Measurements from ENCODE around the gene WDR55. TPM values are rescaled to one million over a fixed set of nuclear protein-coding genes. Genes with fewer than 3 reads are reported as not detected.
A peak's percentile ranks its signal among the peaks of the same experiment; 100 is the strongest.

WDR55 gene
- total RNA-seq, 3 donors from 2014 or later (not counting 1 experiment from before 2014, with no cell fraction given), result 42.3 to 45.1 (median 43.3) TPM

DNA sequence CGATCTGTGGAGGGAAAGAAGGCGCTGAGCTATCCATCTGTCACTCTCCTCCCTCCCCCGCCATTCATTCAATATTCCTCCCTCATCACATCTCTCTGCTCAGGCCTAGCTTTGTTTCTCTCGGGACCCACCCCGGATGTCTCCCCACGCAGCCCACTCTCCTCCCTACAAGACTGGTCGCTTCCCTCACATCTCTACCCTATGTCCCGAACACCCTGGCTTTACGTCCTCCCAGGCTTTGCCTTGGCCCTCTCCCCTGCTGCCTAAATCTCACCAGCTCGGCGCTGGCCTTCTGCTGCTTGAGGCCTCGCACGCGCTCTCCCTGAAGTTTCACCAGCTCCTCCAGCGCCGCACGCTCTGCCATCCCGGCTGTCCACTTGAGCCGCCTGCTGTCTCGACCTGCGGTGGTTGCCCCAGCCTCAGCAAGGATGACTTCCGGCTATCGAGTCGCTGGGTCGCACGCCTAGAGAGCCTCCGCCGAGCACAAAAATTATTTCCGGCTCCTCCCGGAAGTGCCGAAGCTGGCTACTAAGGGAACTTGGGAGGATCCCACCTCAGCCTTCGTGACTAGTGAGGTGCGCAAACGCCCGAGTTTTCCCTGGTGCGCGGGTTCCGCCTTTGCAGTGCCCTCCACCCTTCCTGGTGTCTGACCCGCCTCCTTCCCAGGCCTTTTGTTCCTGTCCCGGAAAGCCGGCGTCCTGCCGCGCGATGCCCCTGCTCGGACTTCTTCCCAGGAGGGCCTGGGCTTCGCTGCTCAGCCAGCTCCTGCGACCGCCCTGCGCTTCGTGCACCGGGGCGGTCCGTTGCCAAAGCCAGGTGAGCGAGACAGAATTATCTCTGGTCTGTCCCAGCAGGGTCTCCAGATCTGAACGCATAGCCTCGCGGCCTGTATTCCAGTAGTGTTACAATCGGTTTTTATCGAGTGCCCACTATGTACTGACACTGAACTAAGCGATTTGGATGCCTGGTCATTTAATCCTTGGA lies 26.5 kb downstream of the WDR55 start, which contains the start of the genes HARS1 and HARS2:
HARS1 (minus strand) TSS at position 430 of the 984 bp plus-strand sequence; CDS start at position 364, 66 bp downstream.
HARS2 (plus strand) TSS at position 515 of the 984 bp plus-strand sequence; CDS start at position 709, 194 bp downstream.
- peak within 1 kb of the TSS; percentile 64 for H3K27ac ChIP-seq (ENCODE audit: low read length)
- Mint-ChIP-seq H3K27ac (peak within 1 kb of the TSS; percentile 92 to 94), H3K9me3 (no peaks in the 10 kb centered on the region), H3K4me1 (peaks cover 31 to 54% of the 10 kb centered on the region in 2 donors), H3K4me3 (peak within 1 kb of the TSS; percentile 100), H3K27me3 (ENCODE audit: low read depth in 2 of 2) (no peaks in the 10 kb centered on the region), H3K36me3 (peaks cover 10% of the 10 kb centered on the region)
- under 1% methylated on average over 61 of the region's 61 CpGs for WGBS (ENCODE audit: insufficient coverage)
- peaks cover 16% of the 10 kb centered on the region for H3K4me1 ChIP-seq (ENCODE audit: control insufficient read depth, insufficient read depth, low read length)
- peaks cover 35% of the 10 kb centered on the region for H3K36me3 ChIP-seq (ENCODE audit: control insufficient read depth, insufficient read depth, low read length)
- peak within 1 kb of the TSS; percentile 77 for H3K4me3 ChIP-seq (ENCODE audit: low read length)
- ATAC-seq (peak; percentile 95 to 97 (median 97)), DNase-seq (peak; percentile 70 to 91)
- intact Hi-C loops (cut with micrococcal nuclease), result loop anchor here (1.0 to 2.0 kb wide), 3 partner anchors 9 to 290 kb away; partner anchors contain the start of genes ANKHD1, WDR55 and ZMAT2
- no peak for TF ChIP-seq CTCF (IDR thresholded peaks at IDR 0.05)
- H3K9me3 ChIP-seq (ENCODE audit: control insufficient read depth, insufficient read depth, low read length), result no peaks in the 10 kb centered on the region
- no peaks in the 10 kb centered on the region for H3K27me3 ChIP-seq (ENCODE audit: control insufficient read depth, insufficient read depth, low read length)

- Histone ChIP-seq H3K27ac (ENCODE audit: low read length) (no peak overlapping the region), H3K4me1 (ENCODE audit: control insufficient read depth, insufficient read depth, low read length) (peaks cover 16% of the 10 kb centered on the region), H3K27me3 (ENCODE audit: control insufficient read depth, insufficient read depth, low read length) (no peaks in the 10 kb centered on the region), H3K9me3 (ENCODE audit: control insufficient read depth, insufficient read depth, low read length) (no peaks in the 10 kb centered on the region), H3K4me3 (ENCODE audit: low read length) (no peak overlapping the region), H3K36me3 (ENCODE audit: control insufficient read depth, insufficient read depth, low read length) (peaks cover 56% of the 10 kb centered on the region)
- peaks cover 33% of the 10 kb centered on the region for H3K36me3 Mint-ChIP-seq
- DNase-seq, result no peak
- intact Hi-C loops (cut with micrococcal nuclease), result no loop called here
- H3K9me3 Mint-ChIP-seq, result no peaks in the 10 kb centered on the region
- WGBS (ENCODE audit: insufficient coverage), result 98% methylated on average over 5 of the region's 5 CpGs
- no peak overlapping the region for H3K27ac Mint-ChIP-seq
- ATAC-seq, result no peak
- H3K4me3 Mint-ChIP-seq, result peak overlapping the region; percentile 7
- TF ChIP-seq CTCF (IDR thresholded peaks at IDR 0.05), result no peak
- no peaks in the 10 kb centered on the region for H3K27me3 Mint-ChIP-seq (ENCODE audit: low read depth in 2 of 2)
- peaks cover 26 to 45% of the 10 kb centered on the region in 2 donors for H3K4me1 Mint-ChIP-seq
These were observed 29.6 kb downstream of the WDR55 start for GRCh38 chr5:140694276-140694675.

DNA sequence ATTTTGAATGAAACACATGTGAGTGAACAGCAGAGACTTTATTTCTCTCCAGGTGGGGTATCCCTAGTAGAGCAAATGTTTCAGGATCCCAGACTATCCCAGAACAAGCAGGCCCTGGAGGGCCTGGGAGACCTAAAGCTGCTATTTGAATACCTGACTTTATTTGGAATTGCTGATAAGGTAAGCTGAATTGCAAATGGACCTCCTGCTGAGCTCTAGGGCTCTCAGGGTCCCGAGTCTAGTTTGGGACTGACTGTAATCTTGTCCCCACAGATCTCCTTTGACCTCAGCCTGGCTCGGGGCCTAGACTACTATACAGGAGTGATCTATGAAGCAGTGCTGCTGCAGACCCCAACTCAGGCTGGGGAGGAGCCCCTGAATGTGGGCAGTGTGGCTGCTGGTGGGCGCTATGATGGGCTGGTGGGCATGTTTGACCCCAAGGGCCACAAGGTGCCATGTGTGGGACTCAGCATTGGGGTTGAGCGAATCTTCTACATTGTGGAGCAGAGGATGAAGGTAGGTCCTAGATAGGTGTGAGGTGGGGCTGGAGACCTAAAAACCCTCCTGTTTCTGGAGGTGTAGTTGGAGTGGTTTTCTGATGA lies 32.3 kb downstream of the WDR55 start:
- Histone ChIP-seq H3K27ac (ENCODE audit: low read length) (no peak overlapping the region), H3K4me1 (ENCODE audit: control insufficient read depth, insufficient read depth, low read length) (peaks cover 19% of the 10 kb centered on the region), H3K4me3 (ENCODE audit: low read length) (no peak overlapping the region), H3K27me3 (ENCODE audit: control insufficient read depth, insufficient read depth, low read length) (no peaks in the 10 kb centered on the region), H3K9me3 (ENCODE audit: control insufficient read depth, insufficient read depth, low read length) (no peaks in the 10 kb centered on the region), H3K36me3 (ENCODE audit: control insufficient read depth, insufficient read depth, low read length) (peaks cover 59% of the 10 kb centered on the region)
- ATAC-seq (no peak), DNase-seq (no peak)
- intact Hi-C loops (cut with micrococcal nuclease), result no loop called here
- WGBS (ENCODE audit: insufficient coverage), result 96% methylated on average over 4 of the region's 4 CpGs
- H3K27ac Mint-ChIP-seq, result peak overlapping the region; percentile 36 to 62
- peaks cover 33% of the 10 kb centered on the region for H3K36me3 Mint-ChIP-seq
- no peak overlapping the region for H3K4me3 Mint-ChIP-seq
- H3K27me3 Mint-ChIP-seq (ENCODE audit: low read depth in 2 of 2), result no peaks in the 10 kb centered on the region
- H3K4me1 Mint-ChIP-seq, result peaks cover 32 to 46% of the 10 kb centered on the region in 2 donors
- no peak for TF ChIP-seq CTCF (IDR thresholded peaks at IDR 0.05)
- H3K9me3 Mint-ChIP-seq, result no peaks in the 10 kb centered on the region

Measured in natural killer cell (primary cell).